ENCODE data around the gene RCC1. TPM values are rescaled to one million over a fixed set of nuclear protein-coding genes. Genes with fewer than 3 reads are reported as not detected.
"Not testable (repeated sequence)": the region's sequence is repeated elsewhere in the genome, so short reads cannot be mapped to it uniquely, and the experiment has no call there.

RCC1 gene
- polyA plus RNA-seq, 1 experiment, result 41.5 TPM

- ChIA-PET CTCF (interaction anchor here (3.1 kb wide), 1 partner anchor 162 kb away, joined by 8 read pairs; no protein-coding TSS in a partner anchor), POLR2A (no interaction called here)
- Histone ChIP-seq H3K4me3 (ENCODE audit: low read depth, low read length) (no peak overlapping the region), H3K36me3 (ENCODE audit: control insufficient read depth, insufficient read depth, low read length) (no peaks in the 10 kb centered on the region), H3K27me3 (ENCODE audit: control insufficient read depth, insufficient read depth, low read length) (no peaks in the 10 kb centered on the region)
- DNase-seq (ENCODE audit: low read depth), result no peak
- no peak for TF ChIP-seq CTCF (IDR thresholded peaks at IDR 0.05; ENCODE audit: insufficient read depth, low read depth, low read length)
Measured at GRCh38 chr1:28521502-28522164, 15.8 kb downstream of the RCC1 start.

GRCh38 chr1:28522537-28522936, 16.7 kb downstream of the RCC1 start:
- H3K36me3 ChIP-seq (ENCODE audit: control insufficient read depth, insufficient read depth, low read length); H3K27me3 ChIP-seq (ENCODE audit: control insufficient read depth, insufficient read depth, low read length): not testable (repeated sequence)
- POLR2A ChIA-PET, result interaction anchor here (0.5 kb wide), 1 partner anchor 41 kb away, joined by 4 read pairs; no protein-coding TSS in a partner anchor

GRCh38 chr1:28525002-28525642, 19.3 kb downstream of the RCC1 start:
- H3K4me3 ChIP-seq (ENCODE audit: low read depth, low read length); POLR2A ChIA-PET: not testable (repeated sequence)
- CTCF ChIA-PET, result interaction anchor here (1.4 kb wide), 1 partner anchor 56 kb away, joined by 4 read pairs; no protein-coding TSS in a partner anchor

More at GRCh38 chr1:28522537-28522936, 16.7 kb downstream of the RCC1 start:
- CTCF ChIA-PET, result interaction anchor here (0.6 to 3.1 kb wide), 3 partner anchors 15 to 163 kb away, joined by 3 to 8 read pairs (median 3); no protein-coding TSS in a partner anchor
- not testable (repeated sequence) for DNase-seq (ENCODE audit: low read depth); H3K4me3 ChIP-seq (ENCODE audit: low read depth, low read length)

GRCh38 chr1:28526886-28527285, 21.0 kb downstream of the RCC1 start:
- Histone ChIP-seq H3K27me3 (ENCODE audit: control insufficient read depth, insufficient read depth, low read length) (no peaks in the 10 kb centered on the region), H3K4me3 (ENCODE audit: low read depth, low read length) (no peak overlapping the region), H3K36me3 (ENCODE audit: control insufficient read depth, insufficient read depth, low read length) (peaks cover 6% of the 10 kb centered on the region)
- POLR2A ChIA-PET, result no interaction called here
- DNase-seq (ENCODE audit: low read depth), result no peak
- TF ChIP-seq CTCF (IDR thresholded peaks at IDR 0.05; ENCODE audit: insufficient read depth, low read depth, low read length), result no peak
- CTCF ChIA-PET, result interaction anchor here (0.9 kb wide), 1 partner anchor 8 kb away, joined by 4 read pairs; no protein-coding TSS in a partner anchor

More at GRCh38 chr1:28525002-28525642, 19.3 kb downstream of the RCC1 start:
- H3K27me3 ChIP-seq (ENCODE audit: control insufficient read depth, insufficient read depth, low read length); H3K36me3 ChIP-seq (ENCODE audit: control insufficient read depth, insufficient read depth, low read length); DNase-seq (ENCODE audit: low read depth): not testable (repeated sequence)

GRCh38 chr1:28530456-28530855, 24.6 kb downstream of the RCC1 start:
- no peak overlapping the region for H3K4me3 ChIP-seq (ENCODE audit: low read depth, low read length)
- no peak for DNase-seq (ENCODE audit: low read depth)
- POLR2A ChIA-PET, result no interaction called here
- no peak for TF ChIP-seq CTCF (IDR thresholded peaks at IDR 0.05; ENCODE audit: insufficient read depth, low read depth, low read length)
- peaks cover 14% of the 10 kb centered on the region for H3K36me3 ChIP-seq (ENCODE audit: control insufficient read depth, insufficient read depth, low read length)
- H3K27me3 ChIP-seq (ENCODE audit: control insufficient read depth, insufficient read depth, low read length), result no peaks in the 10 kb centered on the region
- CTCF ChIA-PET, result interaction anchor here (1.4 kb wide), 1 partner anchor 10 kb away, joined by 3 read pairs; no protein-coding TSS in a partner anchor

- ChIA-PET POLR2A (no interaction called here), CTCF (no interaction called here)
- peaks cover 23% of the 10 kb centered on the region for H3K36me3 ChIP-seq (ENCODE audit: control insufficient read depth, insufficient read depth, low read length)
Measured at GRCh38 chr1:28534671-28535070, 28.8 kb downstream of the RCC1 start.

More at GRCh38 chr1:28534671-28535070, 28.8 kb downstream of the RCC1 start:
- Histone ChIP-seq H3K27me3 (ENCODE audit: control insufficient read depth, insufficient read depth, low read length) (no peaks in the 10 kb centered on the region), H3K4me3 (ENCODE audit: low read depth, low read length) (no peak overlapping the region)
- no peak for TF ChIP-seq CTCF (IDR thresholded peaks at IDR 0.05; ENCODE audit: insufficient read depth, low read depth, low read length)
- no peak for DNase-seq (ENCODE audit: low read depth)

Data from BJ (cell line).